GM18861 (cell line): Measurements from ENCODE around the gene CEP350.
"Not testable (repeated sequence)": the region's sequence is repeated elsewhere in the genome, so short reads cannot be mapped to it uniquely, and the experiment has no call there.

Experiments used
- ATAC-seq: cut with Tn5 transposase; IDR thresholded peaks from one replicate; pipeline ENCODE4 v1.9.1; 2021; ENCODE audit not compliant: unreplicated experiment

Gene CEP350

DNA sequence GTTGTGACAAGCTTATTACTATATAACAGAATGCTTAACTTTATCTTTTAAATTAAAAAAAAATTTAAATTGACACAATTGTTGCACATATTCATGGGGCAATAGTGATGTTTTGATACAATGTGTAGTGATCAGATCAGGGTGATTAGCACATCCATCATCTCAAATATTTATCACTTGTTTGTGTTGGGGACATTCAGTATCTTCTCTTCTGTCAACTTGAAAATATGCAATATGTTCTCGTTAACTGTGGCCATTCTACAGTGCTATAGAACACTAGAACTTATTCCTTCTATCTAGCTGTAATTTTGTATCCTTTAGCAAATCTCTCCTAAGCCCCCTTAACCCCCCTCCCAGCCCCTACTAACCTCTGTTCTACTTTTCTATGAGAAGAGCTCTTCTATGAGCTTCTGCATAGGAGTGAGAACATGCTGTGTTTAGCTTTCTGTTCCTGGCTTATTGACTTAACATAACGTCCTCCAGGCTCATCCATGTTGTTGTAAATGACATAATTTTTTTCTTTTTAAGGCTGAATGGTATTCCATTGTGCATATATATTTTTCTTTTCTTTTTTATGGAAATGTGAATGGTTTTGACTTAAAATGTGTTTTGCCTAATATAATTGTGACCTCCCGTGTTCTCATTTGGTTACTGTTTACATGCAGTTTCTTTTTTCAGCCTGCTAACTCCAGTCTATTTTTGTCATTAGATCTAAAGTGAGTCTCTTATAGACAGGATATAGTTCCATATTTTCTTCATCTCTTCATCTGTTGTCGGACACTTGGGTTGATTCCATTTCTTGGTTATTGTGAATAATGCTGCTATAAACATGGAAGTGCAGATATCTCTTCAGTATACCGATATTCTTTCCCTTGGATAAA lies 23.8 kb downstream of the CEP350 start:
- ATAC-seq, result no peak

DNA sequence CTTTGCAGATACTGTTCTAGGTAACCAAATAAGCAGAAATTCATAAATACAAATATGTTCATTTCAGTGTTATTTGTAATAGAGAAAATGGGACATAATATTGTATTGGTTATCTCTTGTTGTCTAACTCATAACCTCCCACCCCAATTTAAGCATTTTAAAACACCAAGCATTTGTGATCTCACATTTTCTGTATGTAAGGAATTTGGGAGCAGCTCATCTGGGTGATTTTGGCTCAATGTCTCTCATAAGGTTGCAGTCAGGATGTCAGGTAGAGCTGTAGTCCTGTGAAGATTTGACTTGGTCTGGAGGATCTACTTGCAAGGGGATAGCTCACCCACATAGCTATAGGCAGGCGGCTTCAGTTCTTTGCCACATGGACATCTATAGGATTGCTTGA lies 29.5 kb downstream of the CEP350 start:
- no peak for ATAC-seq

DNA sequence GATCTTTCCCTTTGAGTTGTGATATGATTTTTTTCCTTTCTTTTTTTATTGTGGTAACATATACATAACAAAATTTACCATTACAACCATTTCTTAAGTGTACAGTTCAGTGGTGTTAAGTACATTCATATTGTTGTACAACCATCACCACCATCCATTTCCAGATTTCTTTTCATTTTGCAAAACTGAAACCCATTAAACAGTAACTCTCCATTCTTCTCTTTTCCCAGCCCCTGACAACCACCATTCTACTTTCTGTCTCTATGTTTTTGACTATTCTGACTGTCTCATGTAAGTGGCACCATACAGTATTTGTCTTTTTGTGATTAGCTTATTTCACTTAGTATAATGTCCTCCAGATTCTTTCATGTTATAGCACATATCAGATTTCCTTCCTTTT lies 30.3 kb downstream of the CEP350 start:
- no peak for ATAC-seq

DNA sequence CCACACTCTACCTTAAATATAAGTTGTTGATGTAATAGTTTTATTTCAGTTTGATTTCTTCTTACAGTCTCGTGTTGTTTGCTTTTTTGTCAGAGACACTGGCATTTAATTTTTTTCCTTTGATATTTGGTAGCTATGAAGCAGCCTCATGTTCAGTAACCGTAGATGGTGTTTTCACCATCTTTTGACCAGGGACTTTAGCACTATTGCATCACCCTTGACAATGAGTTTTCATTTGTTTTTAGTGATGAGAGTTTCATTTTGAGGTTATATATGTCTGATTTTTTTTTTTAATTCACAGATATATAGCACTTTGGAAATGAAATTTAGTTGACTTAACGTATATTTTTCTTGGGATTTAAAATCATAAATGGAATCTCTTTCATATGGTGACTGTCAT lies 36.2 kb downstream of the CEP350 start:
- no peak for ATAC-seq

DNA sequence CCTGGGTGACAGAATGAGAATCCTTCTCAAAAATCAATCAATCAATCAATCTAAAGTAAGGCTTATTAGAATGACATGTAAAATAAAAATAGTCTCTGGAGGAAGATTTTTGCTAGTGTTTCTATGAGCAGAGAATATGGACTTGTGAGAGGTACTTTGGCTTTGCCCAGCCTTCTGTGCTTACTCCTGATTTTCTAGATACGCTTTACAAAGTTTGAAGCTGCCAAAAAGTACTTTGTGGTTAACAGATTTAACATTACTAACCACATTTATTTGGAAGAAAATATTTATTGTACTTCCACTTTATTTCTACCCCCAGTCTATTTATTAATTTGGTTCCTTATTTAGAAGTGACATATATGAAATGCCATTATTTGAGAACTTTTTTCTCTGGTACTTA lies 41.0 kb downstream of the CEP350 start:
- ATAC-seq, result no peak

DNA sequence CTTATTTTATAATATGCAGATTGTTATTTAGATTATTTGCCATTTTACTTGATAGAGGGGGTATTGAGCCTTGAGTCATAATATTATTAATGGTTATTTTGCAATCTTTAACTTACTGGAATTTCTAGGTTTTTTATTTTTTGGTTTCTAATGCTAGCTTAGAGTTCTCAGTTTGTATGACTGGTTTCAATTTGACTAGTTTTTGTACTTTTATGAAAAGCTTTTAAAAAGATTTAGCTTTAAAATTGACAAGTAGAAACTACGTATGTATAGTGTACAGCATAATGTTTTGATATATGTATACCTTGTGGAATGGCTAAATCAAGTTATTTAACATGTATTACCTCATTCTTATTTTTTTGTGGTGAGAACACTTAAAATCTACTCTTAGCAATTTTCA lies 41.5 kb downstream of the CEP350 start:
- peak; percentile 72 for ATAC-seq

DNA sequence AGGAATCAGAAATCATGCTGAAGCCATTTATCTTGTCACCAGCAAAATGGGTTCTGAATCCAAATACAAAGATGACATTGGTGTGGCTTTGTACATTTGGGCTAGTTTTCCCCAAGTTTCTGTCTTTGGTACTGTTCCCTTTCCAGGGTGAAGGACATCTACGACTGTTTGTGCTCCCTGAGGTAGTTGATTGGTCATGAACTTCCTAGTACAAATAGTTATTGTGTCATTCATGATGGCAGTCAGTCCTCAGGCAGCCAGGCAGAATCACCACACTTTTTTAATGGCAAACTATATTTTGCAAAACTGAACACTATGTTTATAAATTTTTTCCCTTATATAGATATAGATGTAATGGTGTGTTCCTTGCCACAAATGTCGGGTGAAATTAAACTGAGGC lies 46.0 kb downstream of the CEP350 start:
- ATAC-seq, result no peak

DNA sequence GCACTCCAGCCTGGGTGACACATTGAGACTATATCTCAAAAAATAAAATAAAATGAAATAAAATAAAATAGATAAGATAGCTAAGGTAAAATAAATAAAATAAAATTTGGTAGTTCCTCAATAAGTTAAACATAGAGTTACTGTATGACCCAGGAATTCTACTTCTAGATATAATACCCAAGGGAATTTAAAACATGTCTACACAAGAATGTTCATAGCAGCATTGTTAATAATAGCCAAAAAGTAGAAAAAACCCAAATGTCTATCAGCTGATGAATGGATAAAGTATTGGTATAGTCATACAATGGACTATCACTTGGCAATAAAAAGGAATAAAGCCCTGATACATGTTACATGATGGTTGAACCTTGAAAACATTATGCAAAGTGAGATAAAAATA lies 47.8 kb downstream of the CEP350 start:
- ATAC-seq, result no peak

DNA sequence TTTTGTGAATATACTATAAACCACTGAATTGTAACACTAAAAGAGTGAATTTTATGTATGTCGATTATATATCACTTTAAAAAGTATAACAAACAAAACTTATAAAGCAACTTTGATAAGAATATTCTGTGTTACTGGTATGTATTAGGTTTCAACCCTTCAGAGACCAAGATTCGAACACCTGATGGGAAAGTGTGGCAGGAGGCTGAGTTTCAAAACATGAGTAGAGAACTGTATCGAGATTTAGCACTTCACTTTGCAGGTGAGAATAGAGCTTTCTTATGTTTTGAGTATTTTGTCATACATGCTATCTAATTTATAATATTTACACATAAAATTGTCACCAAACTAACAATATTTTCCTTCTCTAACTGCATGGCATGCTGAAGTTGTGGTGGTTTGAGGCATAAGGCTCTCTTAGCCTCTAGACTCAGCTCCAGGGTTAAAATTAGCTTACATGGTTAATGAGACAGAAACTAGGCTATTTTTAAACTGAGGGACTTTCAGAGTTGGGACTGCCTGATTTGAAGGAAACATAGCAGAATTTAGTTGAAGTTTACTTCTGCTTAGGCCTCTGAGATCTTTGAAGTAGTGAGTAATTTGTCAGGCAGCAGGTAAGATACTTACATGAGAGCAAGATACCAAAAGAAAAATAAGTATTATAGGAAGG lies 48.6 kb downstream of the CEP350 start:
- ATAC-seq, result peak; percentile 87

DNA sequence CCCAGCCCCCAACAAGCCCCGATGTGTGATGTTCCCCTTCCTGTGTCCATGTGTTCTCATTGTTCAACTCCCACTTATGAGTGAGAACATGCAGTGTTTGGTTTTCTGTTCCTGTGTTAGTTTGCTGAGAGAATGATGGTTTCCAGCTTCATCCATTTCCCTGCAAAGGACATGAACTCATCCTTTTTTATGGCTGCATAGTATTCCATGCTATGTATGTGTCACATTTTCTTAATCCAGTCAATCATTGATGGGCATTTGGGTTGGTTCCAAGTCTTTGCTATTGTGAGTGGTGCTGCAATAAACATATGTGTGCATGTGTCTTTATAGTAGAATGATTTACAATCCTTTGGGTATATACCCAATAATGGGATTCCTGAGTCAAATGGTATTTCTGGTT lies 52.2 kb downstream of the CEP350 start:
- not testable (repeated sequence) for ATAC-seq

DNA sequence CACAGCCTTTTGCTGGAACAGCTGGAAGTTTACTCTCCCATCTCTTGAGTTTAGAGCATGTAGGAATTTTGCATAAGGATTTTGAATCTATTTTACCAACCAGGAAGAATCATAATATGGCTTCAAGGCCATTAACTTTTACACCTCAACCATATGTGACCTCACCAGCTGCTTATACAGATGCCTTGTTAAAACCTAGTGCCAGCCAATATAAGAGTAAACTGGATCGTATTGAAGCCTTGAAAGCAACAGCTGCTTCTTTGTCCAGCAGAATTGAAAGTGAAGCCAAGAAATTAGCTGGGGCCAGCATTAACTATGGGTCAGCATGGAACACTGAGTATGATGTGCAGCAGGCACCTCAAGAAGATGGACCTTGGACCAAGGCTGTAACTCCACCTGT lies 65.4 kb downstream of the CEP350 start:
- ATAC-seq, result no peak

DNA sequence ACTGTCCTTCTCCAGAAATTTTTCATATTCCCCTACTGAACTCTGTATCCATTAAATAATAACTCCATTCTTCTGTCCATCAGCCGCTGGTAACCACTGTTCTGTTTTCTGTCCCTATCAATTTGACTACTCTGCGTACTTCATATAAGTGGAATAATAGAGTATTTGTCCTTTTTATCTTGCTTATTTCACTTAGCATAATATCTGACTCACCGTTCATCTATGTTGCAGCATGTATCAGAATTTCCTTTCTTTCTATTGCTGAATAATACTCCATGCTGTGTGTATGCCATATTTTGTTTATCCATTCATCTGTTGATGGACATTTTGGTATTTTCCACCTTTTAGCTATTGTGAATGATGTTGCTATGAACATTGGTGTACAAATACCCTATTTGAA lies 71.9 kb downstream of the CEP350 start:
- ATAC-seq, result no peak

DNA sequence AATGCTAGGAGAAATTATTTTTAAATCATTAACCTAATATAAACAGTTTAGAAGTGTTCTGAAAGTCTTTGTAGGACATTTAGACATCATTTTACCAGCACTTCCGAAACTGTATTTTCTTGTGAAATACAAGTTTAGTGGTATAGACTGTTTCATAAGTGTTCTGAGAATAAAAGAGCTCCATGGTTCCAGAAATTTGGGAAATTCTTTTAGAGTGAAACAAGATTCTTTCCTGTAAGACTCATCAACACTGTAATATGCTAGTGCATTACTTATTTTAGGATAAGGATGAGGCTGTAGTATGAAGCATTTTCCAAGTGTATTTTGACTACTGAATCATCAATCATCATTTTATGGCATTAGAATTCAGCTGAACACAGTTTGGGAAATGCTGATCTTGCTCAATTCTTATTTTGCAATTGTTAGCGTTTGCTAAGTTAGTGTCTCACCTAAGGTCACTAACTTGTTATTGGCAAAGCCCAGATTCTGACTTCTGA lies 73.4 kb downstream of the CEP350 start:
- ATAC-seq, result no peak

DNA sequence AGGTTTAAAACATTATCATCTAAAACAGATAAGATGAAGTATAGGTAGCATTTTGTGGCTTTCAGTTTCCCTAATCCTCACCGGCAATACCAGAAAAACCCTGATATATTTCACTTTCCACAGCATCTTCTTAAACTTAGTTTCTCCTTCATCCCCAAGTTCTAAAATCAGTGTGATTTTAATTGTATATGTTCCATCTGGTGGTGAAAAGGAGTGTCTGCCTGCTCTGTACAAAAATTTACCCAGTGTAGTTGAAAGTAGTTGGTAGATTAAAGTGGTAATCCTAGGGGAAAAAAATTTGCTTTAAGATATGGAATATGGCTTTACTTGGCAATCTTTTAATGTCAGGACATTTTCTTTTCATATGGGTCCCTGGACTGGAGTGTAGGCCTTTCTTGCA lies 74.3 kb downstream of the CEP350 start:
- no peak for ATAC-seq

DNA sequence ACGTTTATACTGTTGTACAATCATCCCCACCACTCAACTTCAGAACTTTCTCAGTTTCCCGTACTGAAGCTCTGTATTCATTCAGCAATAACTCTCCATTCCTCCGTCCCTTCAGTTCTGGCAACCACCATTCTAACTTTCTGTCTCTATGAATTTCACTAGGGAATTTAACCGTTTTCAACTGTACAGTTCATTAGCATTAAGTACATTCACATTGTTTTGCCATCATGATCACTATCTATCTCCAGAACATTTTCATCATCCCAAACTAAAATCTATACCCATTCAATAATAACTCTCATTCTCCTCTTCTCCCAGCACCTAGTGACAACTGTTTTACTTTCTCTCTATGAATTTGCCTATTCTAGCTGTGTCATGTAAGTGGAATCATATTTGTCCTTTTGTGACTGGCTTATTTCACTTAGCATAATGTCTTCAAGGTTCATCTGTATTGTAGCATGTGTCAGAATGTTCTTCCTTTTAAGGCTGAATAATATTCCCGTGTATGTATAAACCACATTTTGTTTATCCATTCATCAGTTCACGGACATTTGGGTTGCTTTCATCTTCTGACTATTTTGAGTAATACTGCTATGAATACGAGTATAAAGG lies 75.0 kb downstream of the CEP350 start:
- ATAC-seq, result no peak

DNA sequence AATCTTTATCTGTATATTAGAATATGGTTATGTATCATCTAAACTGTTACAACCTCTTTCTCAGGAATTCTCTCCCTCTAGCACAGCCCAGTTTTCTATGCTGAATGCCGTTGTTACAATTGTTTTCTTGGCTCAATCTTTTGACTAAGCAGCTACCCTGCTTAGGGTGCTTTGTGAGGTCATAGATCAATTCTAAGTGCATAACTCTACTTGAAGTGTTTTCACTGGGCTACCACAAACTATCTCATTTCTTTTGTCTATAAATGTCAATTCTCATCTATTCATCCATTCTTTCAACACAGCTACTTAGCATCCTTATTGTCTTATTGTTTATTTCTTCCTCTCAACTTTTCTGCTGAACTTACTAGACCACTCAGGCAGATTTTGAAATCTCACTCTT lies 77.1 kb downstream of the CEP350 start:
- ATAC-seq, result no peak

DNA sequence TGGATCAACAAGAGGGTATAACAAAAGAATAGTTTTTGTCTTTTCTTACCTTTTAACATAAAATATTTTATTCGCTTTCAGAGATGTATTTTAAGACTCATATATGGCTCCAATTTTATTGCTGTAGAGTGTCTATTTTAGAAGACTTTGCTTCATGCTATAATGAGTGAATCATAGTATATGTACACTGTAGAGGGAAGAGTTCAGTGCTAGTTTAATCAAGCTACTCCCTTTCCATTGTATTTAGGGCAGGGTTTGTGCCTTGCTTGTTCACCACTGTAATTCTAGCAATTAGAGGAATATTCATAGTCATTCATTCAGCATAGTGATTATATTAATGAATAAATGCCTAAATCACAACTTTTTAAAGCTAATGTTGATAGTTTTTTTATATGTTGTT lies 78.8 kb downstream of the CEP350 start:
- ATAC-seq, result no peak

DNA sequence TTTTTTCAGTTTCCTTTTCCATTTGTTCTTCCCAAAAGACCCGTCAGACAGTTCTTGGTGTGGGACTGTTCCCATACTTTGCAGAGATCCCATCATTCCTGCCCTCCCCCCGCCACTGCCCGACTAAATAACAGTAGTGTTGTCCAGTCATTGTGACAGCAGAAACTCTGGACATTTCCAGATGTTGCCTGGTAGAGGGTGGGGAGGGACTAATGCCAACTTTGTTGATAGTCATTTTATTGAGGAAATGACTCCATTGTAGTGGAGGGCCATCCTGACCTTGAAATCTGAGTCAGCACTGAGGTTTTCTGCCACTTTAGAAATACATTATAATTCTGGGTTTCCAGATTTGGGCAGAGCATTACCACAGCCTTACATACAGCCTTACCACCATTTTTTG lies 85.4 kb downstream of the CEP350 start:
- no peak for ATAC-seq

DNA sequence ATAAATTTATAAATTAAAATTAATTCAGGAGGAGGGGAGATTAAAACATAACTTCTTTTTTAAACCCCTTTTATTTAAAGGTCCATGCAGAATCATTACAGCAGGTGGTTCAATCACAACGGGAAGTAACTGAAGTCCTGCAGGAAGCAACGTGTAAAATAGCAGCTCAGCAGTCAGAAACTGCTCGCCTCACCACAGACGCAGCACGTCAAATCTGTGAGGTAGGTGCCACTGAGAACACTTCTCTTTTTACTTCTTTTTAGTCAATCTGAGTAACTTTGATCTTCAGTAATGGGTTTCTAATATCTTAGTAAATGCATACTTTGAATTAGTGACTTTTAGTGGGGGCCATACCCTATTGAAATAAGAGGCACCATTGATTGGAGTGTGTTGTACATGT lies 87.0 kb downstream of the CEP350 start:
- no peak for ATAC-seq

DNA sequence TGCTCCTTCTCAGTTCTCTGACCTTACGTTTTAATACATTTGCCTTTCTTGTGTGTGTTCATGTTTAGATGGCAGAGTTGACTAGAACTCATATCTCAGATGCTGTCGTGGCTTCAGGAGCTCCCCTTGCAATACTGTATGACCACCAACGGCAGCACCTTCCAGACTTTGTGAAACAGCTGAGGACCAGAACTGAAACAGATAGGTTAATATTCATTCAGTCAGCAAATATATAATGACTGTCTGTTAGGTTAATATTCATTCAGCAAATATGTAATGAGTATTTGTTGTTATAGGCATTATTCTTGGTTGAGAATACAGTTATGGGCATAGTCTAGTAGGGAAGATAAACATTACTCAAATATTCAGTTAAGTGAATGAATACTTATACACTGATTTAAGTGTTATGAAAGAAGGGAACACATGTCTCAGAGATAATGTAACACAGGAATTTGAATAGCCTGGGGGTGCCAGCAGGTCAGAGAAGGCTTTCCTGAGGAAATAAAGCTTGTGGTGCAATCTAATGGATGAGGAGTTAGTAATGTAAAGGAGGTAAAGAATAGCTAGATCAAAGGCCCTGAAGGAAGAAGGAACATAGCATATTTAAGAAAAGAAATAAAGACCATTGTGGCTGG lies 88.5 kb downstream of the CEP350 start:
- ATAC-seq, result no peak

DNA sequence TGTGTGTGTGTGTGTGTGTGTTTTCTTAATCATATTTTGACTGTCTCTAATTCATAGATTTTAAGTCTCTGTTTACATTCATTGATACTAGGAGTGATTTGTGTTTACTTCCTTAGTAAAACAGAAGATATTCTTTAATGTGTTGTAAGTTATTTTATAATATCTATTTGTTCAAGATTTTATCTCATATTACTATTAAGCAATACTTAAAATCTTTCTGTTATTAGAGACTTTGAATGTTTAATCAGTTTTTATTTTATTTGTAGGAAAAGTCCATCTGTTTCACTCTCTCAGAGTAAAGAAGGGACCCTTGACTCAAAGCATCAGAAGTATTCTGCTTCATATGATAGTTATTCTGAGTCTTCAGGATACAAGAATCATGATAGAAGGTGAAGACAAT lies 89.2 kb downstream of the CEP350 start:
- no peak for ATAC-seq

DNA sequence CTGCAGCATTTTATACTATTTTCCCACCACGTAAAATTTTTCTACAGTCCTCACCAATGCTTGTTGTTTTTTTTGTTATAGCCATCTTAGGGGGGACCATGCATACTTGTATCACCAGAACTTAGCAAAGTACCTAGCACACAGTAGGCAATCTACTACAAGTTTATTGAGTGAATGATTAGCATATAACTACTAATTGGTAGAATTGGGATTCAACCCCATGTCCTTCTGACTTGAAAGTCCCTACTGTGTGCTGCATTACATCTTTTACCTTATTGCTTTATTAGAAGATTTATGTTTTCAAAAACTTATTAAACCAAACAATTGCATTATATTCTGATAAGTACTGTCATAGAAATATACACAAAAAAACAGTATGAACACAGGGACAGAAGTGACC lies 92.1 kb downstream of the CEP350 start:
- no peak for ATAC-seq
